Pancreas (tissue), 10 donors: ENCODE results near the gene SPATA17. TPM values are rescaled to one million over a fixed set of nuclear protein-coding genes. Genes with fewer than 3 reads are reported as not detected.

Source experiments
- ATAC-seq, 4 donors: fragments of 200-7000 bp; cut with Tn5 transposase; one replicate each; pipeline versions ENCODE4 v1.8.0 to v1.9.1; 2020; ENCODE audit warnings: mild to moderate bottlenecking in 4 of 4, moderate library complexity in 4 of 4
- DNase-seq, 6 donors: peaks; one replicate each; pipeline ENCODE4 v3.0.0-alpha.2; 2020
- FAIRE-seq: peaks from 2 replicates; lab custom pipeline; 2012; peaks lifted over from hg19 to GRCh38; lab: Jason Lieb, UNC
- H3K27ac ChIP-seq, 4 donors: fragments of 200-600 bp; sonication (generic); 1 replicate in 3 of 4; 2 replicates in 1 of 4; pipeline versions ENCODE4 v1.5.0 to v1.8.0; 2020
- H3K27me3 ChIP-seq, 4 donors: fragments of 200-600 bp; one replicate each; pipeline ENCODE4 v1.8.0; 2021
- H3K36me3 ChIP-seq, 3 donors: fragments of 200-600 bp; sonication (generic) in 1 of 3; one replicate each; pipeline versions ENCODE4 v1.5.0 to v1.8.0; 2020 to 2021
- H3K4me1 ChIP-seq, 3 donors: fragments of 200-600 bp; one replicate each; pipeline ENCODE4 v1.8.0; 2021
- H3K4me3 ChIP-seq, 4 donors: fragments of 200-600 bp; sonication (generic) in 2 of 4; one replicate each; pipeline versions ENCODE4 v1.5.0 to v1.8.0; 2020 to 2021
- H3K9me3 ChIP-seq, 4 donors: fragments of 200-600 bp; one replicate each; pipeline ENCODE4 v1.8.0; 2021
- CTCF ChIP-seq, 4 donors: fragments of 200-600 bp; sonication (generic) in 3 of 4; IDR thresholded peaks; one replicate each; pipeline versions ENCODE4 v1.5.0 to v1.8.0; 2021; ENCODE audit warnings: antibody characterized with exemption in 4 of 4
- WGBS, 2 donors: extraction: QIAGEN DNeasy Blood & Tissue Kit; methylation state at CpG; one replicate each; pipeline ENCODE4 v1.1.7; 2013; 5-methylcytosine and 5-hydroxymethylcytosine counted together
- intact Hi-C, 3 donors: fragments of 100-400 bp; cut with DNase I; formaldehyde crosslinking; loops; one replicate each; pipeline versions ENCODE4 v1.11.1 to v1.14.2; 2022
- polyA plus RNA-seq, 2 donors: library from polyadenylated mRNA; stranded (reverse); fragments of 200-250 nt; gene quantifications; one replicate each; pipeline ENCODE4 v1.2.3, GENCODE V29; 2013
- total RNA-seq, 6 donors: library from RNA; stranded (reverse); fragmentation: NEBNext Ultra II Directional in 4 of 6; extraction: Animal tissue kit (Norgen Biotek cat#: 25700) in 4 of 6; gene quantifications; one replicate each; pipeline versions ENCODE4 v1.2.1 to v1.2.4, GENCODE V29; 2021 to 2023
- donor health status: healthy with polysubstance abuse.
- donor health status: DM: no; HTN: no; CAD: no; lungs with moderate emphysema.
- donor health status: DM: no; HTN: no; CAD: no.
- donor health status: control.
- donor health status: control.
- donor health status: Bipolar disorder and iron deficiency.
- donor health status: DM: yes; HTN: yes; CAD: no.
- donor health status: DM: no; HTN: no; CAD: no.
- donor health status: DM: no; HTN: no; CAD: no.
- donor health status: DM: yes; HTN: yes; CAD: no.

The SPATA17 gene
- total and polyA plus RNA-seq, 8 donors: 0.16 to 1.0 (median 0.53) TPM

GRCh38 chr1:217647791-217648190 lies 16.6 kb downstream of the SPATA17 start:
- ATAC-seq: no peak
- Histone ChIP-seq H3K36me3 (no peaks in the 10 kb centered on the region), H3K4me3 (no peak overlapping the region), H3K4me1 (no peaks in the 10 kb centered on the region), H3K9me3 (no peaks in the 10 kb centered on the region), H3K27me3 (no peaks in the 10 kb centered on the region), H3K27ac (no peak overlapping the region)
- FAIRE-seq: no peak
- intact Hi-C loops: no loop called here
- WGBS, 2 donors: 89 to 92% methylated on average over 13 of the region's 13 CpGs
- TF ChIP-seq CTCF (IDR thresholded peaks at IDR 0.05): no peak
- no peak for DNase-seq

- ATAC-seq (no peak), DNase-seq (no peak), FAIRE-seq (no peak)
- H3K9me3 ChIP-seq: no peaks in the 10 kb centered on the region
- no peak for TF ChIP-seq CTCF (IDR thresholded peaks at IDR 0.05)
- H3K4me3 ChIP-seq: no peak overlapping the region
- intact Hi-C loops: no loop called here
- H3K36me3 ChIP-seq: no peaks in the 10 kb centered on the region
- H3K4me1 ChIP-seq: no peaks in the 10 kb centered on the region
- no peak overlapping the region for H3K27ac ChIP-seq
- 86 to 87% methylated on average over 4 of the region's 4 CpGs for WGBS, 2 donors
- no peaks in the 10 kb centered on the region for H3K27me3 ChIP-seq
Measured at GRCh38 chr1:217650674-217651073, 19.5 kb downstream of the SPATA17 start.

- H3K36me3 ChIP-seq: no peaks in the 10 kb centered on the region
- no peaks in the 10 kb centered on the region for H3K27me3 ChIP-seq
- DNase-seq (no peak), ATAC-seq (peak in 1 of 4 donors; percentile 27), FAIRE-seq (no peak)
- no peak overlapping the region for H3K4me3 ChIP-seq
- H3K9me3 ChIP-seq: no peaks in the 10 kb centered on the region
- WGBS, 2 donors: 61 to 66% methylated on average over 5 of the region's 5 CpGs
- no peak for TF ChIP-seq CTCF (IDR thresholded peaks at IDR 0.05)
- H3K4me1 ChIP-seq: no peaks in the 10 kb centered on the region
- intact Hi-C loops: no loop called here
- H3K27ac ChIP-seq: no peak overlapping the region
Measured at GRCh38 chr1:217660353-217661062, 29.4 kb downstream of the SPATA17 start.

- H3K4me3 ChIP-seq: no peak overlapping the region
- no peaks in the 10 kb centered on the region for H3K4me1 ChIP-seq
- no peak for TF ChIP-seq CTCF (IDR thresholded peaks at IDR 0.05)
- no peaks in the 10 kb centered on the region for H3K27me3 ChIP-seq
- H3K9me3 ChIP-seq: no peaks in the 10 kb centered on the region
- H3K36me3 ChIP-seq: no peaks in the 10 kb centered on the region
- no peak for ATAC-seq
- no peak overlapping the region for H3K27ac ChIP-seq
- no peak for FAIRE-seq
- DNase-seq: no peak
- intact Hi-C loops: no loop called here
Measured at GRCh38 chr1:217661407-217661806, 30.3 kb downstream of the SPATA17 start.

GRCh38 chr1:217668351-217668940 lies 37.3 kb downstream of the SPATA17 start:
- FAIRE-seq: no peak

More at GRCh38 chr1:217668351-217668940, 37.3 kb downstream of the SPATA17 start:
- 46 to 62% methylated on average over 2 of the region's 2 CpGs for WGBS, 2 donors
- no peak for TF ChIP-seq CTCF (IDR thresholded peaks at IDR 0.05)
- H3K9me3 ChIP-seq: no peaks in the 10 kb centered on the region
- H3K4me3 ChIP-seq: no peak overlapping the region
- ATAC-seq: no peak
- no peak overlapping the region for H3K27ac ChIP-seq
- no peaks in the 10 kb centered on the region for H3K4me1 ChIP-seq
- no peaks in the 10 kb centered on the region for H3K27me3 ChIP-seq
- no peak for DNase-seq
- intact Hi-C loops: no loop called here
- H3K36me3 ChIP-seq: no peaks in the 10 kb centered on the region
